ENCODE measurements around the gene SGF29.
"Not testable (repeated sequence)": the region's sequence is repeated elsewhere in the genome, so short reads cannot be mapped to it uniquely, and the experiment has no call there.

Gene SGF29

DNA sequence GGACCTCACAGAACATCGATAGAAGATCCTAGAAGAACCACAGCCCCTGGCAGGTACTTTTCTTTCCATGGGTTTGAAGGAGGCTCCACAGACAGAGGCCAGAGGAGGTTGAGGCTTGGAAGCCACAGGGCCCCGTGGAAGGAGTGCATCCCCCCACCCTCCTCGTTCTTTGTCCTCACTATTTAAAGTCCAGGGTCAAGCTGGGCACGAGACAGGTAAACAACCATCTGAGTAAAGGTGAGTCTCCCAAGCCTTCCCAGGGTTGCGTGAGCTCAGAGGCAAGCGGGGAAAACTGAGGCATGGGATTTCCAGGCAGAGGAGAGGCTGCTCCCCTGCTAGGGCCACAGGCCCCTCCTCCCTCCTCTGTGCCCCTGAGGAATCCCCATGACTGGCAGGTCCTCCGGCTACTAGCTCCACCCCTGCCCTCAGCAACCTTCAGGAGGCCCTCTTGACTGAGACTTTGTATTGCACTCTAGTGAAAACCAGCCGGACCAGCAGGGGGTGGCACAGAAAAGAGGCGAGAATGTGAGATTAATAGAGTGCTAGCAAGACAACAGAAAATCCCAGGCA lies 44.1 kb downstream of the SGF29 start:
- DNase-seq, result no peak

DNA sequence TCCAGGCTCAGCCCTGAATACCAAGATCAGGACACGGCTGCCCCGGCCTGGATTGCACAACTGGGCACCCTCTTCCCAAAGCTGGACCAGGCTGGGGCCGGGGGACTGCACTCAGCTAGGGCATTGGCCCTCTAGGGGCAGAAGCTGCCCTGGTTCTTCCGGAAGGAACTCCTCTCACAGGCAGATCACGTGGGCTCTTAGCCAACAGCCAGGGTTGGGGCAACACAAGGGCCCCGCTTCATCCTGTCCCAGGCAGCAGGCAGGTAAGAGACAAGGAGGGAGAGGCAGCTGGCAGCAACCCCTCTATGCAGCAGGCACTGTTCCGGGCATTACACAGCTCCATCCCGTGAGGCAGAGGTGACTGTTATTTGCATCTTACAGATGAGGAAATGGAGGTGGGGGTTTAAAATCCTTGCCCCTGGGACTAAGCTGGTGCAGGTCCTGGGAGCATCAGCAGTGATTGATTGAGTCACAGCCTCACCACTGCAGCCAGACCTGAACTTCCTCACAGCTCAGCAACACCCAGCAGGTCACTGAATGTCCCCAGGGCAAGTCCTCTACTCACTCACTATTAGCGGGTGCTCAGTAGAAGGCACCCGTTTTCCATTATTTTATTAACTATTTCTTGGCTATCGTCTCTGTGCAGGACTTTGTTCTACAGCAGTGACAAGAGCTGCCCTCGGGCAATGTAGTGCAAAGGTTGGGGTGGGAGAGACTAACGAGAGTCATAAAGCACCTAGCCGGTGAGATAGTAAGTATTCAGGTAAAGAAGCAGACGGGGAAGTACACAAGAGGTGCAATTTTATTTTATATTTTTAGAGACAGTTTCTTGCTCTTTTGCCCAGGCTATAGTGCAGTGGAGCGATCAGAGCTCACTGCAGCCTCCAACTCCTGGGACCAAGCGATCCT lies 45.9 kb downstream of the SGF29 start:
- not testable (repeated sequence) for DNase-seq

DNA sequence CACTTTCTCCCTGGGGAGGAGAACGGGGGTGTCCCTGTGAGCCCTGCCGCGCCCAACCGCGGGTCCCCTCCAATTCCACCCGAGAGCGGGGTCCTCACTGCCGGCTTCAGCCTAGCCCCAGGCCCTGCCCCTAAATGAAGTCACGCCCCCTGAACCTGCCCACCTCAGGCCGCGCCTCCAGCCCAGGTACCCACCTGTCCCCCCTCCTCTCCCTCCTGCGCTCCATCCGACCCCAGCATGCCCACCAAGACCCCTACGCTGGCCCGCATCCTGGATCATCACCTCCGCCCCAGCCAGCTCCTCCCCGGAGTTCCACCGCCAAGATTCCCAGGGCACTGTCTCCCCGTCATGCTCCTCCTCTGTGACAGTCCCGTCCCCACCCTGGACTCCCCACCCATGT lies 47.2 kb downstream of the SGF29 start:
- not testable (repeated sequence) for DNase-seq

DNA sequence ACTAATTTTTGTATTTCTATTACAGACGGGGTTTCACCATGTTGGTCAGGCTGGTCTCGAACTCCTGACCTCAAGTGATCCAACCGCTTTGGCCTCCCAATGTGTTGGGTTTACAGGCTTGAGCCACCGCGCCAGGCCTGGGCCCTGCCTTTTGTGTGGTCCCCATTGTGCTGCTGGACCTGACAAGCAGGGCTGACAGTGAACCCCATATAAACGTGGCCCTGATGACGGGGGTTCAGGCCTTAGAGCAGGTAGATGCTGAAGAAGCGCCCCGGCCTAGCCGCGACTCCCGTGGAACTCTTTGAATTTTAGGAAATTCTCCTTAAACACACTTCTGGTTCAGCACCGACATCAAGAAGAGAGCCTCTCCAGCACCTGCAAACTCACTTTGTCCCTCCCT lies 47.9 kb downstream of the SGF29 start:
- not testable (repeated sequence) for DNase-seq

DNA sequence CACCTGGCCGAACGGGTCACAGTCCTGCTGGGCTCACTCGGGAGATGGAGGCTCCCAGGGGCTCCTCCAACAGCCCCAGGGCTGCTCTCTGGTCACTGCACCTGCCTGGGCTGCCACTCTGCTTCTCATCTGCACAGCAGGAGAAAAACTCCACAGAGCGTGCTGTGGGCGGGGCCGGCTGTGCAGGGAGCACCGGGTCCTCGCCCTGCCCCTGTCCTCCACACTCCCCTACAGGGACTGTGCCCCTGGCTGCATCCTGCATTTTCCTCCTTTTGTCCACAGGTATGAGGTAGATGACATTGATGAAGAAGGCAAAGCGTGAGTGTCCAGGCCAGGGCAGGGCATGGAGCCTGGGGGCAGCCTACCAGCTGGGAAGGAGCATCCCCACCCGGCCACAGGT lies 48.3 kb downstream of the SGF29 start:
- DNase-seq, result not testable (repeated sequence)

DNA sequence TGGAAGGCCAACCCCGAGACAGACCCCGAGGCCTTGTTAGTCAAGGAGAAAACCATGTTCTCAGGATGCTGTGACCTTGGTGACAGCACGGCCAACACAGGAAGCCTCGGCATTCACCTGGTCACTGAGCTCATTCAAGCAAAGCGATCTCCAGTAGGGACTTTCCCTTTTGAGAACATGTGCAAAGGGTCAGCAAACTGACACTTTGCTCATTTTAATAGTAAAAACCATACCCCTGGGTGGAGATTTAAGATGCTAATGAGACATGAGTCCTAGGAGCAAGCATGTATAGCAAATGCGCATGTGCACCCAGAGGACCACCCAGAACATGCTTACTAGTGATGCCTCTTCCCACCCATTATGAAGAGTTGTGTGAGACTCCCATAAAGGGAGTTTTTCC lies 48.8 kb downstream of the SGF29 start:
- DNase-seq, result no peak

DNA sequence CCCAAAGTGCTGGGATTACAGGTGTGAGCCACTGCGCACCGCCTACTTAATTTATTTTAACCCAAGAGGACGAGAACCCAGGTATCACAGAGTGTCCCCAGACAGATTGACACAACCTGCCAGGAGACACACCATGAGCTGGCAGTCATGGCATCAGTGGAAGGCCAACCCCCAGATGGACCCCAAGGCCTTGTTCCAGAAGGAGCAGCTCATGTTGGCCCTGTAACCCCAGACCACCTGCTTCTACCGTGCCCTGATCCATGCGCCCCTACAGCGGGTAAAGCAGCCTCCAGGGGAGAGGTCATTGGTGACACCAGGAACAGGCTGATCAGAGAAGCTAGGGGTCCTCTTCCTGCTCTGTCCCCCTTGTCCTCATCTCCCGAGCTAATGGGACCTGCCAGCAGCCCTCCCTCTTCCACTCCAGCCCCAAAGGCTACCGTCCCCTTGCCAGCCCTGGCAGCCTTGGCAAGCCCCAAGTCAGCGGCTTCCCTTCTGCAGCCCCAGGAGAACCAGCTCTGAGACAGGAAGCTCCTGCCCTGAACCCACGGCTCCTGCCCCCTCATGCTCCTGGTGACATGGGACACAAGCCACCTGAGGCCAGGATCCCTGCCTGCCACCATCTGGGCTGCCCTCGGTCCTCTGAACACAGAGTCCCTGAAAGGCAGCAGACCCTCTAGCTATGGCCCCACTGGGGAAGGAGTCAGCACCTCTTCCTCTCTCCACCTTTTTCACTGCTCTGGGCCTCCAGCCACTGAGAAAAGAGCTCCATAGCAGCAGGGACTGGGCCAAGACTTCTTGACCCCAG lies 49.9 kb downstream of the SGF29 start:
- DNase-seq, result no peak

DNA sequence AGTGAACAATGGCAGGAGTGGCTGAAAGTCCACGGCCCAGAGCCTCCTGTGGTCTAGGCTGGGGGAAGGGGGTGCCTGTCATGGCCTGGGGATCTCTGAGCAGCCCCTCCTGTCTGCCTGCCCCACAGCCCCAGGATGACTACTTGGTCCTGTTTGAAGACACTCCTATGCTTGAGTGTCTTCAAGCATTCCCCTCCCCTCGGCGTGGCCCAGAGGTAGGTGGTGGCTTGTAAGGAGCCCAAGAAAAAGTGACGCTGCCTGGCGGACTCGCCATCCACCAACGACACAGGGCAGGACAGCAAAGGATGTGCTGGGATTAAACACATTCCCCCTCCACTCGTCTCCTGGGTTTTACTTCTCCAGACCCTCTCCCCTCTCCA lies 50.5 kb downstream of the SGF29 start:
- no peak for DNase-seq

DNA sequence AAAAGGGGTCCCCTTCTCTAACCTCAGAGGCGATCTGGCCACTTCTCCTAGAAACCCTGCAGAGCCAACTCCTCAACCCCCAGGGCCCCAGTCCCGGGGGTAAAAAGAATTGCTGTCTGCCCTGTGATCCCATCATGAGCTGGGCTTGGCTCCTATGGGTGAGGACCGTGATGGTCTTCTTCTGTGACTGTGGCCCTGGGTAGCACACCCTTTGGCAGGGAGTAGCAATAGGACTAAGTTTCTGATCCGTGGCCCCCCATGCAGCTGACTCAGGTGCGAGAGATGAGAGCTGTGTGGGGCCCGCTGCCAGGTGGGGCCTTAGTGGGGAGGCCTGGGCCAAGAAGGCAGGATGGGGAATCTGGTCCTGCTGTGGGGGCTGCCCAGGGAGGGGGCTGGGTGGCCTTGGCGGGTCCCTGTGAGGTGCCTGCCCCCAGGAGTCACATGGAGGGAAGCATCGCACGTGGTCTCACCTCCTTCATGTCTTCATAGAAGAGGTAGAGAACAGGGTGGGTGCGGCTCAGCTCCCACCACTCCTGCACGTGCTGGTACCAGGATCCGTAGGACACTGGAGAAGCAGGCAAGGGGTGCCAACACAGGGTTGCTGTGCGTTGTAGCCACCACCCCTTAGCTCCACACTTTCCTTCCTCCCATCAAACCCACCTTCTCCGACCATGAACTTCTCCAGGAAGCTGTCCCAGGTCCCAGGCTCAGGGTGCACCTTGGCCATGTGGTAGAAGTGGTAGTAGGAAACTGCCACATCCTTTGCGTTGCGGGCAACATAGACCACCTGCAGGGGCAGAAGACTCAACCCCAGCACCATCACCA lies 52.8 kb downstream of the SGF29 start:
- DNase-seq, result no peak

DNA sequence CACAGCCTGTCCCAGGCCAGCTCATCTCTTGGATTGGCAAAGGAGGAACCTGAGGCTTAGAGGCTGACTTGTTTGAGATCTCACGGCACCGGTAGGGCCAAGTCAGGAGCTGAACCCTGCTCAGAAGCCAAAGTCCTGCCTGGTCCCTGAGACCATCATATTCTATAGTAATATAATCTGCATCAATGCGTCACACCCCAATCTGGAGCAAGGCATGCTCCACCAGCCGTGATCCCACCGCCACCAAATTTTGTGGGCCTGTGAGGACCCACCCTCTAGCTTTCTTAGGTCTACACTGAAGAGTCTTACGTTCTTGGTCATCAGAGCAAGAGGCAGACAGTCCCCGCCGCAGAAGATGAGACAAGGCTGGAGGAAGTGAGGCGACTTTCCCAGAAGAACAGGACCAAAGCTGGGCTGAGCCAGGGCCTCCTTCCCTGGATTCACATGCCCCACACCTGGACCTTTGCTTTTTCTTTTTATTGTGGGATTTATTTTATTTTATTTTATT lies 53.5 kb downstream of the SGF29 start:
- DNase-seq, result no peak

DNA sequence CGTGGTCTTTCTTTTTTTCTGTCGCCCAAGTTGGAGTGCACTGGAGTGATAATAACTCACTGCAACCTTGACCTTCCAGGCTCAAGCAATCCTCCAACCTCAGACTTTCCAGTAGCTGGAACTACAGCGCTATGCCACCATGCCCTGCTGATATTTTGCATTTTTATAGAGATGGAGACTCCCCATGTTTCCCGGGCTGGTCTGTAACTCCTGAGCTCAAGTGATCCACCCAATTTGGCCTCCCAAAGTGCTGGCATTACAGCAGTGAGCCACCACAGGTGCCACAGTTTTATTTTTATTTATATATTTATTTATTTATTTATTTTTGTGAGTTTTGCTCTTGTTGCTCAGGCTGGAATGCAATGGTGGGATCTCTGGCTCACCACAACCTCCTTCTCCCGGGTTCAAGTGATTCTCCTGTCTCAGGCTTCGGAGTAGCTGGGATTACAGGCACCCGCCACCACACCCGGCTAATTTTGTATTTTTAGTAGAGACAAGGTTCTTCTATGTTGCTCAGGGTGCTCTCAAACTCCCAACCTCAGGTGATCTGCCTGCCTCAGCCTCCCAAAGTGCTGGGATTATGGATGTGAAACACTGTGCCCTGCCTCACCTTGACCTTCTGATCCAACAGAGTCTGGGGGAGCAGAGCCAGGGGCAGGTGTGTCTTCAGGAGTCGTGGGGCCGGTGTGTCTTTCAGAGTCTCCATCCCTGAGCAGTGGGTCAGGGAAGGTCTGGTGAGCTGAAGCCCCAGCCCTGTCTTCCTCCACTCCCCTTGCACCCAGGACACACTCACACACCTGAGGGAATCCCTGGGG lies 54.2 kb downstream of the SGF29 start:
- DNase-seq, result not testable (repeated sequence)

DNA sequence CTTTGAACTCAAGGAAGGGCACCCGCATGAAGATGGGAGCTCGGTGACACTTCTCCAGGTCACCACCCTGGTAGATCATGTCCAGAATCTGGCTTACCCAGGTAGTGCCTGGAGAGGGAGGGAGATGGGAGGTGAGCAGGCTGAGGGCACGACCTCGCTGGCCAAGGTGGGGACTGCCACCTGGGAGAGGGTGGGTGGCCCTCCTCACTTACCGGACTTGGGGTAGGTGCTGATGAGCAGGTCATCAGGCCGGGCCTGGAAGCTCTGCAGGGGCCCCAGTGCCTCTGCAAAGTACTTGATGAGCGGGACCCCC lies 54.7 kb downstream of the SGF29 start:
- DNase-seq, result not testable (repeated sequence)

DNA sequence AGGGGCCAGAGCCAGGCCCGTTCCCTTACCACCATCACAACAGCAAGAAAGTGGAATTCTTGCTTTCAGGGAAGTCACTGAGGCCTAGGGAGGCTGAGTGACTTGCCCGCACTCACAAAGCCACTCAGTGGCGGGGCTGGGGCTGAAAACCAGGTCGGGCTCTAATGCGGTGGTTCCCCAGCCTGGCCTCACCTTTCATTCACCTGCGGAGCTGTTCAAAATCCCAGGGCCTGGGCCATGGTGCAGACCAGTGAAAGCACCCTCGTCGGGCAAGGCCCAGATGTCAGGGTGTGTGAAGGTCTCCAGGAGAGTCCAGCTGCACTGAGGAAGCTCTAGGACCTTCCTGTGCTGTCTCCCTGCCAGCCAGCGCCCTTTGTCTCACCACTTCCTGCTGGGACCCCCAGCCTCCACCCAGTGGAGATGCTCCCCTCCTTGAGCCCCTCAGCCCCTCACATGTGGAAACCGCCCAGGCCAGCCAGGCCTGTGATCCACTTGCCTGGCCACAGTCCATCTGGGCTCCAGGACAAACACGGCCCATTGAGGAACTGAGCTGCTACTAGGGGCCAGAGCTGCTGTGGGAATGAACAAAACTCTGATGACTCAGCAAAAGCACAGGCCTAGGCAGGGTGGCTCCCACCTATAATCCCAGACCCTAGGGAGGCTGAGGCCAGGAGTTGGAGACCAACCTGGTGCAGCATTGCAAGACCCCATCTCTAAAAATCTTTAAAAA lies 55.3 kb downstream of the SGF29 start:
- not testable (repeated sequence) for DNase-seq

DNA sequence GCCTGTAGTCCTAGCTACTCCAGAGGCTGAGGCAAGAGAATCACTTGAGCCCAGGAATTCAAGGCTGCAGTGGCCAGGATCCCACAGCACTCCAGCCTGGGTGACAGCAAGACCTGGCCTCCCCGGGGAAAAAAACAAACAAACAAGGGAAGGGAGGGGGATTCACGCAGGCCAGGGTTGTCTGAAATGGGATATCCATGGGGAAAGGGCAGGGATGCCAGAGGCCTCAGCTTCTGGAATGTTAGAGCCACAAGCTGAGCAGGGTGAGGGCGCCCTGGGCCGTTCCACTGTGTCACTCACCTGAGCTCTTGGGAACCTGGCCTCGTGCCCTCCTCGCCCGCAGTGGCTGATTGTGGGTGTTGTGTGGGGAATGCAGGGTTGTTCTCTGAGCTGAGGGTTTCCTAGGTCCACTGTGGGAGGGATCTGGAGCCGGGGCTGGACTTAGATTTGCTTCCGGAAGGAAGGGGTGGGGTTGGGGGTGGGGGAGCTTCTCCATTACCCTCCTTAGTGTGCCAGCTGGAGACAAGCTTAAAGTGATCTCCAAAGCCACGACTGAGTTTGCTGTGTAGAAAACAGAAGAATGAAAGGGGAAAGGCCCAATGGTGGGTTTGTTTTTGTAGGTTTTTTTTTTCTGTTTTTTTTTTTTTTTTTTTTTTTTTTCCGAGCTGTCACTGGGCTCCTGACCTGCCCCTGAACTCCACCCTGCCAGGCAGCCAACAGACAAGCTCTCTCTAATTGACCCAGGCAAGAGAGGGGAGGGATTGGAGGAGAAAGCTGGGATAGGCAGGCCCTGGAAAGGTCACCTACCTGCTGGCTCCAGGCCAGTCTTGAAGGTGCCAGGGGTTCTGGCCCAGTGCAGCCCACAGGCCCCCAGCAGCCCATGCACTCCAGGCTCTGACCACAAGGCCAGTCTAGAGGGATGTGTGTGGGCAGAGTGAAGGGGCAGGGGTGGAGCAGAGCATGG lies 56.2 kb downstream of the SGF29 start, which contains the start of gene SULT1A1:
SULT1A1 (minus strand) TSS at position 414 of the 964 bp plus-strand sequence. CDS start 1,189 bp downstream, outside the sequence.
- no peak for DNase-seq

DNA sequence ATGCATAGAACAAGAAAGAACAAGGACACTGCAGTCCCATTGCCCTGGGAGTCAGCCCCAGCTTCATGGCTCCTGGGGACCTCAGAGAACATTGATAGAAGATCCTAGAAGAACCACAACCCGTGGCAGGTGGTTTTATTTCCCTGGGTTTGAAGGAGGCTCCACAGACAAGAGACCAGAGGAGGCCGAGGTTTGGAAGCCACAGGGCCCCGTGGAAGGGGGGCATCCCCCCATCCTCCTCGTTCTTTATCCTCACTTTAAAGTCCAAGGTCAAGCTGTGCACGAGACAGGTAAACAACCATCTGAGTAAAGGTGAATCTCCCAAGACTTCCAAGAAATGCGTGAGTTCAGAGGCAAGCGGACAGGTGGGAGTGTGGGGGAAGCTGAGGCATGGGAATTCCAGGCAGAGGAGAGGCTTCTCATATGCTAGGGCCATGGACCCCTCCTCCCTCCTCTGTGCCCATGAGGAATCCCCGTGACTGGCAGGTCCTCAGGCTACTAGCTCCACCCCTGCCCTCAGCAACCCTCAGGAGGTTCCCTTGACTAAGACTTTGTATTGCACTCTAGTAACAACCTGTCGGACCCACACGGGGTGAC lies 57.0 kb downstream of the SGF29 start:
- DNase-seq, result no peak

DNA sequence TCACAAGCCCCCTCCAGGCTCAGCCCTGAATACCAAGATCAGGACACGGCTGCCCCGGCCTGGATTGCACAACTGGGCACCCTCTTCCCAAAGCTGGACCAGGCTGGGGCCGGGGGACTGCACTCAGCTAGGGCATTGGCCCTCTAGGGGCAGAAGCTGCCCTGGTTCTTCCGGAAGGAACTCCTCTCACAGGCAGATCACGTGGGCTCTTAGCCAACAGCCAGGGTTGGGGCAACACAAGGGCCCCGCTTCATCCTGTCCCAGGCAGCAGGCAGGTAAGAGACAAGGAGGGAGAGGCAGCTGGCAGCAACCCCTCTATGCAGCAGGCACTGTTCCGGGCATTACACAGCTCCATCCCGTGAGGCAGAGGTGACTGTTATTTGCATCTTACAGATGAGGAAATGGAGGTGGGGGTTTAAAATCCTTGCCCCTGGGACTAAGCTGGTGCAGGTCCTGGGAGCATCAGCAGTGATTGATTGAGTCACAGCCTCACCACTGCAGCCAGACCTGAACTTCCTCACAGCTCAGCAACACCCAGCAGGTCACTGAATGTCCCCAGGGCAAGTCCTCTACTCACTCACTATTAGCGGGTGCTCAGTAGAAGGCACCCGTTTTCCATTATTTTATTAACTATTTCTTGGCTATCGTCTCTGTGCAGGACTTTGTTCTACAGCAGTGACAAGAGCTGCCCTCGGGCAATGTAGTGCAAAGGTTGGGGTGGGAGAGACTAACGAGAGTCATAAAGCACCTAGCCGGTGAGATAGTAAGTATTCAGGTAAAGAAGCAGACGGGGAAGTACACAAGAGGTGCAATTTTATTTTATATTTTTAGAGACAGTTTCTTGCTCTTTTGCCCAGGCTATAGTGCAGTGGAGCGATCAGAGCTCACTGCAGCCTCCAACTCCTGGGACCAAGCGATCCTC lies 58.9 kb downstream of the SGF29 start:
- DNase-seq, result not testable (repeated sequence)

DNA sequence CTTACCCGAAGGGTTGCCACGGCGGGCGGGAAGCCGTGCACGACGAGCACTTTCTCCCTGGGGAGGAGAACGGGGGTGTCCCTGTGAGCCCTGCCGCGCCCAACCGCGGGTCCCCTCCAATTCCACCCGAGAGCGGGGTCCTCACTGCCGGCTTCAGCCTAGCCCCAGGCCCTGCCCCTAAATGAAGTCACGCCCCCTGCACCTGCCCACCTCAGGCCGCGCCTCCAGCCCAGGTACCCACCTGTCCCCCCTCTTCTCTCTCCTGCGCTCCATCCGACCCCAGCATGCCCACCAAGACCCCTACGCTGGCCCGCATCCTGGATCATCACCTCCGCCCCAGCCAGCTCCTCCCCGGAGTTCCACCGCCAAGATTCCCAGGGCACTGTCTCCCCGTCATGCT lies 60.2 kb downstream of the SGF29 start:
- not testable (repeated sequence) for DNase-seq

DNA sequence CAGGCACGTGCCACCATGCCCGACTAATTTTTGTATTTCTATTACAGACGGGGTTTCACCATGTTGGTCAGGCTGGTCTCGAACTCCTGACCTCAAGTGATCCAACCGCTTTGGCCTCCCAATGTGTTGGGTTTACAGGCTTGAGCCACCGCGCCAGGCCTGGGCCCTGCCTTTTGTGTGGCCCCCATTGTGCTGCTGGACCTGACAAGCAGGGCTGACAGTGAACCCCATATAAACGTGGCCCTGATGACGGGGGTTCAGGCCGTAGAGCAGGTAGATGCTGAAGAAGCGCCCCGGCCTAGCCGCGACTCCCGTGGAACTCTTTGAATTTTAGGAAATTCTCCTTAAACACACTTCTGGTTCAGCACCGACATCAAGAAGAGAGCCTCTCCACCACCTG lies 60.8 kb downstream of the SGF29 start:
- DNase-seq, result not testable (repeated sequence)

All from CD4-positive, alpha-beta T cell treated with Interleukin-10 for 1 hour (primary cell).